Thoracic aorta (tissue), 2 donors: ENCODE measurements around the gene PKP1. TPM values are rescaled to one million over a fixed set of nuclear protein-coding genes. Genes with fewer than 3 reads are reported as not detected.

Experiments
- ATAC-seq: fragments of 150-250 bp; one replicate; pipeline ENCODE4 v1.8.0; 2017; ENCODE audit warnings: low read depth; ENCODE audit not compliant: insufficient number of reproducible peaks, low FRiP score
- DNase-seq: peaks from one replicate; pipeline ENCODE4 v3.0.0-alpha.2; 2020; ENCODE audit warnings: low spot score
- H3K27ac ChIP-seq, 2 donors: fragments of 200-600 bp; sonication (generic); 1 replicate in 1 of 2; 2 replicates in 1 of 2; pipeline ENCODE4 v1.5.1; 2016; ENCODE audit warnings: mild to moderate bottlenecking in 2 of 2, moderate library complexity in 2 of 2
- H3K27me3 ChIP-seq: fragments of 200-600 bp; sonication (generic); replicated peaks from 2 replicates; pipeline ENCODE4 v1.6.0; 2016; ENCODE audit warnings: mild to moderate bottlenecking; ENCODE audit not compliant: insufficient read depth
- H3K36me3 ChIP-seq: fragments of 200-600 bp; sonication (generic); one replicate; pipeline ENCODE4 v1.5.1; 2016
- H3K4me1 ChIP-seq, 2 donors: fragments of 200-600 bp; sonication (generic); 1 replicate in 1 of 2; 2 replicates in 1 of 2; pipeline versions ENCODE4 v1.5.1 to v1.6.0; 2016; ENCODE audit warnings: low read depth in 2 of 2, mild to moderate bottlenecking in 1 of 2; ENCODE audit not compliant: control insufficient read depth in 1 of 2
- H3K4me3 ChIP-seq: fragments of 200-600 bp; sonication (generic); 2 replicates; pipeline ENCODE4 v1.5.1; 2016; ENCODE audit warnings: mild to moderate bottlenecking
- H3K9me3 ChIP-seq: fragments of 200-600 bp; sonication (generic); 2 replicates; pipeline ENCODE4 v1.5.1; 2016
- total RNA-seq, 2 donors: library from RNA; depleted of rRNA; stranded (reverse); fragments of >200 nt; gene quantifications; one replicate each; pipeline versions ENCODE4 v1.1.0 to v1.2.3, GENCODE V29; 2016
- TF ChIP-seq, protein P1 (sequence below): fragments of 200-600 bp; sonication (generic); IDR thresholded peaks from one replicate; pipeline ENCODE4 v1.5.1; 2019; ENCODE audit warnings: antibody characterized with exemption

PKP1 gene
- total RNA-seq, 2 donors from 2014 or later, result 0.54 TPM; not detected in 1

- Histone ChIP-seq H3K27me3 (no peaks in the 10 kb centered on the region), H3K36me3 (no peaks in the 10 kb centered on the region), H3K4me1 (no peaks in the 10 kb centered on the region), H3K9me3 (no peaks in the 10 kb centered on the region), H3K4me3 (no peak overlapping the region), H3K27ac (no peak overlapping the region)
- DNase-seq (no peak), ATAC-seq (no peak)
- TF ChIP-seq, protein P1, sequence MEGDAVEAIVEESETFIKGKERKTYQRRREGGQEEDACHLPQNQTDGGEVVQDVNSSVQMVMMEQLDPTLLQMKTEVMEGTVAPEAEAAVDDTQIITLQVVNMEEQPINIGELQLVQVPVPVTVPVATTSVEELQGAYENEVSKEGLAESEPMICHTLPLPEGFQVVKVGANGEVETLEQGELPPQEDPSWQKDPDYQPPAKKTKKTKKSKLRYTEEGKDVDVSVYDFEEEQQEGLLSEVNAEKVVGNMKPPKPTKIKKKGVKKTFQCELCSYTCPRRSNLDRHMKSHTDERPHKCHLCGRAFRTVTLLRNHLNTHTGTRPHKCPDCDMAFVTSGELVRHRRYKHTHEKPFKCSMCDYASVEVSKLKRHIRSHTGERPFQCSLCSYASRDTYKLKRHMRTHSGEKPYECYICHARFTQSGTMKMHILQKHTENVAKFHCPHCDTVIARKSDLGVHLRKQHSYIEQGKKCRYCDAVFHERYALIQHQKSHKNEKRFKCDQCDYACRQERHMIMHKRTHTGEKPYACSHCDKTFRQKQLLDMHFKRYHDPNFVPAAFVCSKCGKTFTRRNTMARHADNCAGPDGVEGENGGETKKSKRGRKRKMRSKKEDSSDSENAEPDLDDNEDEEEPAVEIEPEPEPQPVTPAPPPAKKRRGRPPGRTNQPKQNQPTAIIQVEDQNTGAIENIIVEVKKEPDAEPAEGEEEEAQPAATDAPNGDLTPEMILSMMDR, result no peak
Measured at GRCh38 chr1:201277441-201277840, 5.9 kb upstream of the PKP1 start.

DNA sequence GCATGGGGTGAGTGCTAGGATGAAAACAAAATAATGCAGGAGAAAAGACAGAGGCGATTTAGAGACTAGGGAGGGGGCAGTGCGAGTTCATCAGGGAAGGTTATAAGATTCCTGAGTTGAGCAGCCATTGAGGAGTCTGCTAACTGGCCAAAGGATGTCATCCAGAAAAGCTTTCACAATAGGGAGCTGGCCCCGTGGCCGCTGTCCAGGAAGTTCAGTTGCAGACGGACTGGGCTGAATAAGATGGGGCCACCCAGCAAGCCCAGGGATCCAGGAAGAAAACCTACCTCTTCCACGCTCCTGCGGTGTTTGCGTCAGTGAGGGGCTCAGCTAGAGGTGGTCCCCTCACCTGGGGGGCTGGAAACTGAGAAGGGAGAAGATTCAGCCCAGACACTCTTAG is 4.0 kb upstream of the PKP1 start:
- no peak for DNase-seq
- Histone ChIP-seq H3K9me3 (no peaks in the 10 kb centered on the region), H3K4me1 (peaks cover 0 to 8% of the 10 kb centered on the region in 2 donors), H3K27me3 (no peaks in the 10 kb centered on the region), H3K27ac (no peak overlapping the region), H3K4me3 (no peak overlapping the region), H3K36me3 (no peaks in the 10 kb centered on the region)
- no peak for ATAC-seq
- TF ChIP-seq, protein P1, result no peak

DNA sequence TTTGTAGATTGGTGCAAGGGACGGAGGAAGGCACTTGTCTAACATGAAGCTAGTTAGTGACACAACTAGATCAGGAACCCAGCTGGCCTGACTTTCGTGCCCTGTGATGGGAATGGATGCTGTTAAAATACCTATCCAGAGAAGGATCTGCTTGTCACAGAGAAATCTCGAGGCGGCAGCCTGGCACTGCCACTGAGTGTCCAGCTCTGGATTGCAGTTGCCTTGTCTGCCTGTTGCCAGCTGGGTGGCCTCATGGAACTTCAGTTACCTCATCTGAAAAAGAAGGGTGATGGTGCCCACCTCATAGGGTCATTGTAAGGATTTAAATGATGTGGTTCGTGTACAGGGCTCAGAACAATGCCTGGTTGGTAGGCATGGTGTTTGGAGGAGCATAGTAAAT is 2.4 kb upstream of the PKP1 start:
- no peak for ATAC-seq
- DNase-seq, result no peak
- Histone ChIP-seq H3K36me3 (no peaks in the 10 kb centered on the region), H3K4me1 (peaks cover 0 to 8% of the 10 kb centered on the region in 2 donors), H3K27me3 (no peaks in the 10 kb centered on the region), H3K9me3 (no peaks in the 10 kb centered on the region), H3K4me3 (no peak overlapping the region), H3K27ac (no peak overlapping the region)
- TF ChIP-seq, protein P1, result no peak

DNA sequence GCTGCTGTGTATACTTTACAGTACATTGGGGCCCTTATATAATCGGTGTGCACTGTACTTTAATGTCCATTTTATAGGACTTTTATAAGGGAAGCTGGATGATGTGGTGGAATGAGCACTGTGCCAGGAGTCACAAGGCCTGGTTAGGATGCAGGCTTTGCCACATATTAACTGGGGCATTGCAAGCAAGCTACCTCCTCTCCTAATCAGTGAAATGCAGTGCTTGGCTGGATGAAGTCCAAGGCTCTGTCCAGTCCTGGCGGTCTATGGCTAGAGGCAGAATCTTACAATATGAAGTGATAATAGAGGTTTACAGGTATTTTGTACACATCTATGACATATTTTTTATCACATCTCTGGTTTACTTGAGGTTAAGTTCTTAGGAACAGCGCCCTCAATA is 1.7 kb upstream of the PKP1 start:
- no peak overlapping the region for H3K4me3 ChIP-seq
- no peaks in the 10 kb centered on the region for H3K36me3 ChIP-seq
- no peak overlapping the region for H3K27ac ChIP-seq
- H3K27me3 ChIP-seq, result no peaks in the 10 kb centered on the region
- ATAC-seq (no peak), DNase-seq (no peak)
- no peaks in the 10 kb centered on the region for H3K9me3 ChIP-seq
- TF ChIP-seq, protein P1, result no peak
- peaks cover 0 to 8% of the 10 kb centered on the region in 2 donors for H3K4me1 ChIP-seq

GRCh38 chr1:201282216-201282615 is 1.1 kb upstream of the PKP1 start:
- H3K9me3 ChIP-seq, result no peaks in the 10 kb centered on the region
- peaks cover 0 to 8% of the 10 kb centered on the region in 2 donors for H3K4me1 ChIP-seq
- H3K36me3 ChIP-seq, result no peaks in the 10 kb centered on the region
- H3K27ac ChIP-seq, result no peak overlapping the region
- TF ChIP-seq, protein P1, result no peak
- no peaks in the 10 kb centered on the region for H3K27me3 ChIP-seq
- DNase-seq (no peak), ATAC-seq (no peak)
- no peak overlapping the region for H3K4me3 ChIP-seq
